GM12878 (cell line): Measurements from ENCODE around the gene PADI2. TPM values are rescaled to one million over a fixed set of nuclear protein-coding genes. Genes with fewer than 3 reads are reported as not detected.
A peak's percentile ranks its signal among the peaks of the same experiment; 100 is the strongest.

Experiments used
- ATAC-seq: fragments of 200-7000 bp; cut with Tn5 transposase; 3 replicates; pipeline ENCODE4 v1.9.1; 2020; ENCODE audit warnings: mild to moderate bottlenecking, moderate library complexity
- BruUV-seq: library from RNA; stranded (reverse); fragments of 400-500 nt; replicated peaks from 2 replicates; lab custom pipeline; 2021; lab: Mats Ljungman, UMichigan
- CTCF ChIA-PET: fragments of 300-600 bp; sonication (Branson Sonifier 250); formaldehyde crosslinking; extraction: SDS; loops from one replicate; lab custom pipeline; 2021; ENCODE audit warnings: inconsistent platforms; lab: Yijun Ruan, JAX
- POLR2A ChIA-PET: fragments of 350-600 bp; formaldehyde crosslinking; extraction: SDS; loops from one replicate; lab custom pipeline; 2021; ENCODE audit warnings: inconsistent platforms; lab: Charles Lee
- RAD21 ChIA-PET: fragments of 300-600 bp; sonication (Branson Sonifier 250); formaldehyde crosslinking; loops from one replicate; lab custom pipeline; 2023; ENCODE audit warnings: antibody characterized with exemption; ENCODE audit not compliant: unreplicated experiment; lab: Charles Lee
- SMC1A ChIA-PET: fragments of 300-600 bp; sonication (Branson Sonifier 250); formaldehyde crosslinking; loops from one replicate; lab custom pipeline; 2023; ENCODE audit not compliant: unreplicated experiment, uncharacterized antibody; lab: Charles Lee
- DNase-seq: peaks from one replicate; pipeline ENCODE4 v3.0.0-alpha.2; 2011; ENCODE audit warnings: low read depth, low spot score
- FAIRE-seq: peaks from 3 replicates; lab custom pipeline; 2011; peaks lifted over from hg19 to GRCh38; lab: Jason Lieb, UNC
- H2AFZ ChIP-seq: 2 replicates; pipeline ENCODE4 v1.6.0; 2011; ENCODE audit warnings: low read depth, low read length, control low read depth; ENCODE audit not compliant: control insufficient read depth
- H3K27ac ChIP-seq: 2 replicates; pipeline ENCODE4 v1.5.1; 2011; ENCODE audit warnings: control low read depth; ENCODE audit not compliant: control insufficient read depth, insufficient read depth
- H3K27me3 ChIP-seq, 2 experiments: replicated peaks in 1 of 2; 2 replicates each; pipeline versions ENCODE4 v1.6.0 to v1.6.1; 2011; ENCODE audit warnings: low read length in 1 of 2; ENCODE audit not compliant: control insufficient read depth in 2 of 2, insufficient read depth in 2 of 2
- H3K36me3 ChIP-seq, 2 experiments: 2 replicates each; pipeline ENCODE4 v1.5.1; 2011; ENCODE audit warnings: low read length in 1 of 2; ENCODE audit not compliant: control insufficient read depth in 2 of 2, insufficient read depth in 2 of 2
- H3K4me1 ChIP-seq: 2 replicates; pipeline ENCODE4 v1.6.1; 2011; ENCODE audit warnings: mild to moderate bottlenecking, low read length, moderate library complexity, mixed read lengths; ENCODE audit not compliant: control insufficient read depth, insufficient read depth
- H3K4me2 ChIP-seq: 2 replicates; pipeline ENCODE4 v1.6.0; 2011; ENCODE audit warnings: control low read depth; ENCODE audit not compliant: control insufficient read depth, insufficient read depth
- H3K4me3 ChIP-seq: fragments of 200-600 bp; sonication (generic); 2 replicates; pipeline ENCODE4 v1.5.1; 2016
- H3K79me2 ChIP-seq: 2 replicates; pipeline ENCODE4 v1.6.0; 2011; ENCODE audit warnings: low read length; ENCODE audit not compliant: control insufficient read depth, insufficient read depth
- H3K9ac ChIP-seq: 2 replicates; pipeline ENCODE4 v1.8.0; 2011; ENCODE audit warnings: low read length, control low read depth, mixed read lengths; ENCODE audit not compliant: control insufficient read depth, insufficient read depth
- H3K9me3 ChIP-seq: replicated peaks from 3 replicates; pipeline ENCODE4 v1.5.1; 2011; ENCODE audit warnings: mild to moderate bottlenecking, low read length; ENCODE audit not compliant: control insufficient read depth, insufficient read depth
- H4K20me1 ChIP-seq: 2 replicates; pipeline ENCODE4 v1.6.0; 2011; ENCODE audit not compliant: control insufficient read depth, insufficient read depth
- E2F8 ChIP-seq: fragments of 450-650 bp; IDR thresholded peaks from 2 replicates; pipeline ENCODE4 v1.6.1; 2018; ENCODE audit warnings: mild to moderate bottlenecking, low read depth, moderate library complexity; ENCODE audit not compliant: partially characterized antibody
- ETV6 ChIP-seq, 2 experiments: fragments of 450-650 bp in 1 of 2; IDR thresholded peaks in 1 of 2; conservative IDR thresholded peaks in 1 of 2; 2 replicates each; pipeline ENCODE4 v1.6.1; 2014; ENCODE audit warnings: antibody characterized with exemption in 1 of 2, borderline replicate concordance in 1 of 2, low read depth in 1 of 2, mild to moderate bottlenecking in 1 of 2, moderate library complexity in 1 of 2
- RFX5 ChIP-seq: IDR thresholded peaks from 2 replicates; pipeline ENCODE4 v1.6.1; 2011; ENCODE audit warnings: low read depth, low read length, improper control_type of control experiment
- SRF ChIP-seq, 2 experiments: IDR thresholded peaks; 2 replicates each; pipeline ENCODE4 v1.6.1; 2011; ENCODE audit warnings: low read depth in 2 of 2, low read length in 2 of 2, mild to moderate bottlenecking in 1 of 2, moderate library complexity in 1 of 2
- SUPT20H ChIP-seq: IDR thresholded peaks from 2 replicates; pipeline ENCODE4 v1.6.1; 2011; ENCODE audit warnings: low read depth, mild to moderate bottlenecking, low read length, moderate library complexity, borderline replicate concordance; ENCODE audit not compliant: control insufficient read depth
- WGBS: methylation state at CpG from one replicate; pipeline ENCODE4 v1.1.6; 2016; ENCODE audit warnings: low lambda C conversion rate; ENCODE audit not compliant: insufficient replicate concordance, insufficient coverage; ENCODE audit errors: missing lambda C conversion rate; 5-methylcytosine and 5-hydroxymethylcytosine counted together
- in situ Hi-C: fragments of 300-500 bp; cut with MboI; formaldehyde crosslinking; loops from 9 replicates; pipeline ENCODE4 v1.14.3; 2018; ENCODE audit warnings: mixed read lengths
- intact Hi-C: fragments of 100-400 bp; cut with micrococcal nuclease; formaldehyde crosslinking; loops from one replicate; pipeline ENCODE4 v1.14.2; 2022; ENCODE audit not compliant: unreplicated experiment
- polyA plus RNA-seq, 11 experiments: library from polyadenylated mRNA; depleted of rRNA in 4 of 11; unstranded in 6 of 11; stranded (reverse) in 5 of 11; fragments of >200 nt; fragmentation: Nextera tagmentation in 4 of 11; fragmentation: Illumina TruSeq in 1 of 11; extraction: Ambion mirVana in 4 of 11; extraction: Trizol in 1 of 11; gene quantifications; 1 replicate in 1 of 11; 2 replicates in 10 of 11; pipeline versions ENCODE4 v1.2.1 to v1.2.3, GENCODE V29; 2011 to 2016; ENCODE audit warnings: inconsistent platforms in 2 of 11, missing spikeins in 2 of 11, low read depth in 1 of 11
- total RNA-seq, 4 experiments: library from RNA; depleted of rRNA in 3 of 4; stranded (reverse); fragments of >200 nt in 3 of 4; fragmentation: Illumina TruSeq in 1 of 4; extraction: Trizol in 1 of 4; gene quantifications; 2 replicates each; pipeline versions ENCODE4 v1.2.1 to v1.2.3, GENCODE V29; 2013 to 2021

The PADI2 gene
- total and polyA plus RNA-seq, 10 of the 15 experiments (the other 5 are each of a cell fraction or from before 2014, with no cell fraction given) = 0.05 to 3.0 (median 0.10) TPM; not detected in 1

GRCh38 chr1:17052038-17052437 lies 67.2 kb downstream of the PADI2 start (continued):
- no peak for TF ChIP-seq E2F8
- TF ChIP-seq RFX5 = no peak
- no peak for TF ChIP-seq ETV6 (conservative IDR thresholded peaks at IDR 0.05 in 1 of 2, IDR thresholded peaks at IDR 0.05 in 1 of 2; ENCODE audit: borderline replicate concordance in 1 of 2, low read depth in 1 of 2)

- ChIA-PET POLR2A (interaction anchor here (0.6 kb wide), 1 partner anchor 79 kb away, joined by 4 read pairs; no protein-coding TSS in a partner anchor), SMC1A (interaction anchor here (1.1 to 1.4 kb wide), 4 partner anchors 24 to 427 kb away, joined by 3 to 4 read pairs (median 4); no protein-coding TSS in a partner anchor), CTCF (interaction anchor here (0.9 to 5.6 kb wide), 7 partner anchors 15 to 96 kb away, joined by 3 to 50 read pairs (median 4); no protein-coding TSS in a partner anchor), RAD21 (no interaction called here)
- WGBS = 97% methylated on average over 5 of the region's 5 CpGs
- Histone ChIP-seq H3K9me3 (no peaks in the 10 kb centered on the region), H3K27me3 (no peaks in the 10 kb centered on the region), H3K4me2 (no peak overlapping the region), H3K79me2 (peaks cover 26% of the 10 kb centered on the region), H3K4me1 (peaks cover 3% of the 10 kb centered on the region; the same call in 1 of the 2 replicates), H2AFZ (no peak overlapping the region), H3K4me3 (no peak overlapping the region), H4K20me1 (no peaks in the 10 kb centered on the region), H3K36me3 (peaks cover 0 to 8% of the 10 kb centered on the region in 2 experiments; a peak in 2 of 4 replicates), H3K9ac (no peak overlapping the region), H3K27ac (no peak overlapping the region)
- DNase-seq = no peak
- FAIRE-seq = no peak
- peak; percentile 31; the same call in 2 of the 3 replicates for ATAC-seq
- no TSS peak for BruUV-seq
- TF ChIP-seq SRF (IDR thresholded peaks at IDR 0.05; ENCODE audit: low read depth in 2 of 2, low read length in 2 of 2) (peak in 1 of 2 experiments; percentile 68; a peak in 1 of 4 replicates), SUPT20H (no peak)
- intact Hi-C loops (loop anchor here (2.0 to 5.0 kb wide), 2 partner anchors 151 to 426 kb away; no protein-coding TSS in a partner anchor), in situ Hi-C loops (loop anchor here (5.0 kb wide), 2 partner anchors 91 to 421 kb away; no protein-coding TSS in a partner anchor)
These were observed 71.3 kb downstream of the PADI2 start for GRCh38 chr1:17047924-17048323.
